Prostate gland (tissue), 2 donors: Measurements from ENCODE around the gene PPP4R1.

Source experiments
- CTCF ChIP-seq, 4 experiments: fragments of 200-600 bp in 2 of 4; fragments of 450-650 bp in 2 of 4; sonication (generic) in 2 of 4; IDR thresholded peaks; 1 replicate in 3 of 4; 2 replicates in 1 of 4; pipeline ENCODE4 v1.5.1; 2016 to 2019; ENCODE audit warnings: antibody characterized with exemption in 4 of 4, mild to moderate bottlenecking in 2 of 4, moderate library complexity in 2 of 4
- POLR2A ChIP-seq: fragments of 450-650 bp; IDR thresholded peaks from one replicate; pipeline ENCODE4 v1.6.1; 2016; ENCODE audit warnings: antibody characterized with exemption, mild to moderate bottlenecking

GRCh38 chr18:9559253-9559652 lies 55.1 kb downstream of the PPP4R1 start:
- TF ChIP-seq POLR2A (no peak), CTCF (IDR thresholded peaks at IDR 0.05) (no peak)
